GM04504 (cell line): ENCODE data around the gene CD59.
"Not testable (repeated sequence)": the region's sequence is repeated elsewhere in the genome, so short reads cannot be mapped to it uniquely, and the experiment has no call there.

Experiments used
- DNase-seq: peaks from one replicate; pipeline ENCODE4 v3.0.0-alpha.2; 2012; ENCODE audit warnings: low read depth

The CD59 gene

GRCh38 chr11:33742249-33742851 is 6.1 kb upstream of the CD59 start:
- DNase-seq: no peak

DNA sequence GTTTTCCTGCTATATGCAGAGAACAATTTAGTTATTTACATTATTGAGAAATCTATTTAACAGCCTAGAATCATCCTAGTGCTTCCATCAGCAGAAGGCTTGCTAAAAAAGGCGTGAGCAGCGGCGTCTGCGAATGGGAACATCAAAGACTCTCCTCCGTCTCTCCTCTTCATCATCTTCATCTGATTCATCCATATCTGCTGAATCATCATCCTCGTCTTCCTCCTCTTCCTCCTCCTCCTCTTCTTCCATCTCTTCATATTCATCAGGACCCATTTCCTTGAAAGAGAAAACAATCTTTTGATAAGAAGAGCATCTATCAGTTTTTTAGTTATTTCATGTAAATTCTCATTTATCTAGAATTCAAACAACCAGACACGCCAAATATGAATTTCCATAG is 5.6 kb upstream of the CD59 start:
- no peak for DNase-seq

- no peak for DNase-seq
Observed at GRCh38 chr11:33737362-33737821, 1.2 kb upstream of the CD59 start.

DNA sequence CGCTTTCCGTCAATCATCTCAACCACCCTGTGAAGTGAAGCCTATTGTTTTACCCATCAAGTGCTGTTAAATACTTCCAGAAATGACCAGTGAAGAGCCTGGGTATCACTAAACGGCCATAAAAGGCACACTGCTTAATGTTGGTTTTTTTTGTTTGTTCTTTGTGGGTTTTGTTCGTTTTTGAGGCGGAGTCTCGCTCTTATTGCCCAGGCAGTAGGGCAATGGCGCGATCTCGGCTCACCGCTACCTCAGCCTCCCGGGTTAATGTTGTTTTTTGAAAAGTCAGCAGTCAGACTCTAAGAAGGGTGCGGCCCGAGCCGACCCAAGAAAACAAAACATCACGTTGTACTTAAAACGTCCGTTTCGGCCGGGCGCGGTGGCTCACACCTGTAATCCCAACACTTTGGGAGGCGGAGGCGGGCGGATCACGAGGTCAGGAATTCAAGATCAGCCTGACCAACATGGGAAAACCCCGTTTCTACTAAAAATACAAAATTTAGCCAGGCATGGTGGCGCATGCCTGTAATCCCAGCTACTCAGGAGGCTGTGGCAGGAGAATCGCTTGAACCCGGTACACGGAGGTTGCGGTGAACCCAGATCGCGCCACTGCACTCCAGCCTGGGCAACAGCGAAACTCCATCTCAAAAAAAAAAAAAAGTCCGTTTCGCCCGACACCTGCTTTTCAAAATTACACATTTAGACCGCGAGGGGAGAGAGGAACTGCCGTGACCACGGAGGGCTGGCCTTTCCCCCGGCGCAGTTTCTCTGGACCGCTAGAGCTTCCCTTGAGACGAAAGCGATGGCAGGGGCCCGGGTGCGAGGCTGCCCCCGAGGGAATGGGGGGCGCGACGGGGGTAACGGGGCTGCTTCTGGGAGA is 714 bp downstream of the CD59 start:
- no peak for DNase-seq

- DNase-seq: no peak
Observed at GRCh38 chr11:33734441-33735270, 1.6 kb downstream of the CD59 start.

- no peak for DNase-seq
Observed at GRCh38 chr11:33733980-33734379, 2.2 kb downstream of the CD59 start.

GRCh38 chr11:33731723-33732531 is 4.3 kb downstream of the CD59 start:
- DNase-seq: no peak

DNA sequence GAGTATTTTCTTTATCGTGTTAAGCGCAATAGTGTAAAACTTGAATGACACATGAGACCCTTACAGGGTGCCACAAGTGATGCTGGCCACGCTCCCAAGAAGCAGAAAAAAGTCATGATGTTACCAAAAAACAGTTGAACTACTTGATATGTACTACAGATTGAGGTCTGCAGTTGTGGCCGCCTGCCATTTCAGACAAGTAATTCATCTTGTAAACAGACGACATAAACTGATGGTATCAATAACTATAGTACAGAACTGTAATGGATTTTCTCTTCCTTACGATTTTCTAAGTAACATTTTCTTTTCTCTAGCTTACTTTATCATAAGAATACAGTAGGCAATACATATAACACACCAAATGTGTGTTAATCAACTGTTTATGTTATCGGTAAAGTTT is 5.5 kb downstream of the CD59 start:
- DNase-seq: no peak

DNA sequence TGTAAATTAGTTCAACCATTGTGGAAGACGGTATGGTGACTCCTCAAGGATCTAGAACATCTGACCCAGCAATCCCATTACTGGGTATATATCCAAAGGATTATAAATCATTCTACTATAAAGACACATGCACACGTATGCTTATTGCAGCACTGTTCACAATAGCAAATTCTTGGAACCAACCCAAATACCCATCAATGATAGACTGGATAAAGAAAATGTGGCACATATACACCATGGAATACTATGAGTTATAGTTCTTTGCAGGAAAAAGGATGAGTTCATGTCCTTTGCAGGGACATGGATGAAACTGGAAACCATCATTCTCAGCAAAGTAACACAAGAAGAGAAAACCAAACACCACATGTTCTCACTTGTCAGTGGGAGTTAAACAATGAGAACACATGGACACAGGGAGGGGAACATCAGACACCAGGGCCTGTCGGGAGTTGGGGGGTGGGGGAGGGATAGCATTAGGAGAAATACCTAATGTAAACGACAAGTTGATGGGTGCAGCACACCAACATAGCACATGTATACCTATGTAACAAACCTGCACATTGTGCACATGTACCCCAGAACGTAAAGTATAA is 7.1 kb downstream of the CD59 start:
- not testable (repeated sequence) for DNase-seq

DNA sequence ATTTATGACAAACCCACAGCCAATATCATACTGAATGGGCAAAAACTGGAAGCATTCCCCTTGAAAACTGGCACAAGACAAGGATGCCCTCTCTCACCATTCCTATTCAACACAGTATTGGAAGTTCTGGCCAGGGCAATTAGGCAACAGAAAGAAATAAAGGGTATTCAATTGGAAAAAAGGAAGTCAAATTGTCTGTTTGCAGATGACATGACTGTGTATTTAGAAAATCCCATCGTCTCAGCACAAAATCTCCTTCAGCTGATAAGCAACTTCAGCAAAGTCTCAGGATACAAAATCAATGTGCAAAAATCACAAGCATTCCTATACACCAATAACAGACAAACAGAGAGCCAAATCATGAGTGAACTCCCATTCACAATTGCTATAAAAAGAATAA is 8.7 kb downstream of the CD59 start:
- not testable (repeated sequence) for DNase-seq

GRCh38 chr11:33725496-33725895 is 10.7 kb downstream of the CD59 start:
- DNase-seq: no peak

DNA sequence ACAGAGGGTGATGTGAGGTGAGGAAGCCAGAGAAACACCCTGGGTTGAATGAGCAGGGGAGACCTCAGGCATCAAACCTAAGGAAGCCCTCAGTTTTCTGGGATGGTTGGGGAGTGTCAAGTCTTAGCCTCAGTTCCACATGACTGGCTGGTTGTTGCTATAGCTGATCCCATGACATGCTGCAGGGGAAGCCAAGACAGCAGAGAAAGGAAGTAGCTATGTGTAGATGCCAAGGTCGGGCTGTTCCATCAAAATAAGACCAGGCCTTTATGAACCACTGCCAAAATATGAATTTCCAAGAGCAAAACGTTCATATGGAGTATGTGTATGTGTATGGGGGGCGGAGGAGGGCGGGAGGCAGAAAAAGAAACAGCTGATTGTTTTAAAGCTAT is 11.6 kb downstream of the CD59 start:
- DNase-seq: peak; percentile 26

DNA sequence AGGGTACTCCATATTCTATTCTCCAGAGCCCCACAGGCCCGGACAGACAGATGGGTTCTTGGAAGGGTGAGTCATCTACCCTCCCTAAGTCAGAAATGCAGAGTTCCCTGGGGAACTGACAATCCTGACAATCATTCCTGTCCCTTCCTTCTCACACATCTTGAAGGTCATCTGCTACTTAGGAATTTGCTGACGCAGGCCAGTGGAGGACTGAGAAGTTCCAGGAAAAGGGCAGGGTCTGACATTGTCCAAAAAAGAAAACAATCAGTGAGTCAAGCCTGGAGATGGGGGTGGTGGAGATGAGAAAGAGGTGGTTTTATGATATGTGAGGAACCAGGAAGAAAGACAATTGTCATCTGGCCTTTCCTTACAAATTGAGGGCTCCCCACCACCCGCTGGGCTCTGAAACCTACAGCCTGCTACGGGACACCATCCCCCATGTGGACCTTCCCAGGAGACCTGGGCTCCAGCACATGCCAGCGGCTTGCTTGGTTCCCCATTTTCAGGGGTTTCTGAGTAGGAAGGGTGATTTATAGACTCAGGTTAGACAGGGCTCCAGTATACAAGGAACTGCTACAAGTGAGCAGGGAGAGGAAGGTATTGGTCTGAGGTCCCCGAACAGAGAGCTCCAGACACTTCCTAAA is 12.9 kb downstream of the CD59 start:
- peak; percentile 97 for DNase-seq

DNA sequence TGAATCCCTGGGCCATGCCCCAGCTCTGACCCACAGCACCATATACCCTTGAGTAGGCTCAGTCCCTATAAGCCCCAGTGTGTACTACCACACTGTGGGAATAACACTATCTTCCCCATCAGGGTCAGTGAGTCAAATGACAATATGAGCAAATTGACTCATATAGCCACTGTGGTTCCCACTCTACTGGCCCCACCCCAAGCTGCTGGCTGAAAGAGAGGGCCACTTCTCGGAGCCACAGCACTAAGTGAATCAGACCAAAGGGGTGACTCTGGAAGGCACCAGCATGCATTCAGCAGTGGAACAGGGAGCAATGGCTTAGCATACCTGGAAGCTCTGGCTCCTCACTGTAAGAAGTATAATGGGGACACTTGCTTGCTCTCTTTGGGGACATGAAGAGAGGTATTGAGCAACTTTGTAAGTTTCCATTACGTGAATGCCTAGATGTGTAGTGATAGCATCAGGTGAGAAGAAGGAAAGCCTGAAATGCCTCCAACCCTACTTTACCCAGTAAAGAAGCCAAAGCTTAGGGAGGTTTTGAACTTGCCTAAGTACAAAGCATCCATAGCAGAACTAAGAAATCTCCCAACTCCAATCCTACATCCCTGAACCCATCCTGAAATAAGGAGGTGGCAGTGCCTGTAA is 13.5 kb downstream of the CD59 start:
- DNase-seq: peak; percentile 72

GRCh38 chr11:33721984-33722383 is 14.2 kb downstream of the CD59 start:
- DNase-seq: no peak

DNA sequence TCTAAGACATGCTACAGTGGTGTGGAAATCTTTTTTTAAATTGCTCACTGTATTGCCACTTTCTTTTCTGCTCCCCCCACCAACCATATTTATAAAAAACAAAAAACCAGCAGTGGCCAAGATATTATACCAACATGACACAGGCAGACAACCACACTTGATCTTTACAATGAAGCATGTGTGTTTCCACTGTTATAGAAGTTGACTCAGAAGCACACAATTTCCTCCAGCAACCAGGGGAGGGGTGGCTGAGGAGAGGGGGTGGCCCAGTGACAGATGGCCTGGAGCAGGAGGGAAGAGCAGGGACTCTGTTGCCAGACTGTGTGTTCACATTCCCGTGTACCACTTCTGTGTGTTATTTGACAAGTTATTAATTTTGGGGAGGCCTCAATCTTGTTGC is 14.8 kb downstream of the CD59 start:
- peak; percentile 51 for DNase-seq

- DNase-seq: no peak
Observed at GRCh38 chr11:33719587-33719986, 16.6 kb downstream of the CD59 start.

- DNase-seq: no peak
Observed at GRCh38 chr11:33718440-33718839, 17.8 kb downstream of the CD59 start.

- no peak for DNase-seq
Observed at GRCh38 chr11:33716243-33716642, 20.0 kb downstream of the CD59 start.

DNA sequence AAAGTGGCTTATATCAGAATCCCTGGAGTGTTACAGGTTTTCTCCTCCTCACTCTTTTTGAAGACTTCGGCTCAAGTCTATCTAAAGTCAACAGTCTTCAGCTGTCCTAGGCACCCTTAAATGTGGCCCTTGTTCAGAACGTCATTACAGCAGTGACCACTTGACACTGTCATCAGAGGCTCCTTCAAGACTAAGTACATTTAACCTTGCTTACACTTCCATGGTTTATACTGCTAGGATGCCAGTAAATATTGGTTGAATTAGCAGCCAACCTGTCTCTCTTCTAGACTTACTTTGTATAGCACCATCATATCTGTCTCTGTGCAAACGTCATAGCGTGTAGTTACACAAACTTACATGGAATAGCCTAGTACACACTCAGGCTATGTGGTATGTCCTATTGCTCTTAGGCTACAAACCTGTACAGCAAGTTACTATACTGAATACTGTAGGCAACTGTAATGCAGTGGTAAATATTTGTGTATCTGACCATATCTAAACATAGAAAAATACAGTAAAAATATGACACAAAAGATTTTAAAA is 22.3 kb downstream of the CD59 start:
- DNase-seq: no peak
